ENCODE data around the gene SCG3. TPM values are rescaled to one million over a fixed set of nuclear protein-coding genes. Genes with fewer than 3 reads are reported as not detected.

Gene SCG3
- total RNA-seq, 1 donor from 2014 or later, result 0.04 TPM

- Histone ChIP-seq H3K27me3 (ENCODE audit: control insufficient read depth, insufficient read depth, low read length) (peaks cover 18% of the 10 kb centered on the region), H3K4me3 (ENCODE audit: low read depth, low read length) (no peak overlapping the region), H3K36me3 (ENCODE audit: control insufficient read depth, insufficient read depth, low read length) (no peaks in the 10 kb centered on the region)
- no peak for DNase-seq (ENCODE audit: low read depth)
- TF ChIP-seq CTCF (IDR thresholded peaks at IDR 0.05; ENCODE audit: insufficient read depth, low read length, poor library complexity, severe bottlenecking), result no peak
These were observed 73.0 kb downstream of the SCG3 start for GRCh38 chr15:51754267-51754666.

- DNase-seq (ENCODE audit: low read depth), result no peak
- Histone ChIP-seq H3K27me3 (ENCODE audit: control insufficient read depth, insufficient read depth, low read length) (peaks cover 6% of the 10 kb centered on the region), H3K36me3 (ENCODE audit: control insufficient read depth, insufficient read depth, low read length) (no peaks in the 10 kb centered on the region), H3K4me3 (ENCODE audit: low read depth, low read length) (no peak overlapping the region)
- no peak for TF ChIP-seq CTCF (IDR thresholded peaks at IDR 0.05; ENCODE audit: insufficient read depth, low read length, poor library complexity, severe bottlenecking)
These were observed 74.5 kb downstream of the SCG3 start for GRCh38 chr15:51755790-51756189.

- no peak for DNase-seq (ENCODE audit: low read depth)
These were observed 75.2 kb downstream of the SCG3 start for GRCh38 chr15:51756482-51756881.

GRCh38 chr15:51757450-51757849 lies 76.1 kb downstream of the SCG3 start:
- Histone ChIP-seq H3K27me3 (ENCODE audit: control insufficient read depth, insufficient read depth, low read length) (no peaks in the 10 kb centered on the region), H3K36me3 (ENCODE audit: control insufficient read depth, insufficient read depth, low read length) (no peaks in the 10 kb centered on the region), H3K4me3 (ENCODE audit: low read depth, low read length) (no peak overlapping the region)
- no peak for DNase-seq (ENCODE audit: low read depth)
- TF ChIP-seq CTCF (IDR thresholded peaks at IDR 0.05; ENCODE audit: insufficient read depth, low read length, poor library complexity, severe bottlenecking), result no peak

More at GRCh38 chr15:51756482-51756881, 75.2 kb downstream of the SCG3 start:
- no peaks in the 10 kb centered on the region for H3K27me3 ChIP-seq (ENCODE audit: control insufficient read depth, insufficient read depth, low read length)
- no peak overlapping the region for H3K4me3 ChIP-seq (ENCODE audit: low read depth, low read length)
- TF ChIP-seq CTCF (IDR thresholded peaks at IDR 0.05; ENCODE audit: insufficient read depth, low read length, poor library complexity, severe bottlenecking), result no peak
- no peaks in the 10 kb centered on the region for H3K36me3 ChIP-seq (ENCODE audit: control insufficient read depth, insufficient read depth, low read length)

GRCh38 chr15:51758645-51759044 lies 77.3 kb downstream of the SCG3 start:
- no peak for DNase-seq (ENCODE audit: low read depth)
- H3K4me3 ChIP-seq (ENCODE audit: low read depth, low read length), result no peak overlapping the region
- no peak for TF ChIP-seq CTCF (IDR thresholded peaks at IDR 0.05; ENCODE audit: insufficient read depth, low read length, poor library complexity, severe bottlenecking)

GRCh38 chr15:51759557-51760070 lies 78.3 kb downstream of the SCG3 start:
- Histone ChIP-seq H3K27me3 (ENCODE audit: control insufficient read depth, insufficient read depth, low read length) (no peaks in the 10 kb centered on the region), H3K36me3 (ENCODE audit: control insufficient read depth, insufficient read depth, low read length) (no peaks in the 10 kb centered on the region), H3K4me3 (ENCODE audit: low read depth, low read length) (no peak overlapping the region)
- peak; percentile 4 for TF ChIP-seq CTCF (IDR thresholded peaks at IDR 0.05; ENCODE audit: insufficient read depth, low read length, poor library complexity, severe bottlenecking)
- DNase-seq (ENCODE audit: low read depth), result no peak

More at GRCh38 chr15:51758645-51759044, 77.3 kb downstream of the SCG3 start:
- H3K27me3 ChIP-seq (ENCODE audit: control insufficient read depth, insufficient read depth, low read length), result no peaks in the 10 kb centered on the region
- H3K36me3 ChIP-seq (ENCODE audit: control insufficient read depth, insufficient read depth, low read length), result no peaks in the 10 kb centered on the region
